Measurements from ENCODE around the gene FAM216A.
A peak's percentile ranks its signal among the peaks of the same experiment; 100 is the strongest.
"Not testable (repeated sequence)": the region's sequence is repeated elsewhere in the genome, so short reads cannot be mapped to it uniquely, and the experiment has no call there.

The FAM216A gene, protein sequence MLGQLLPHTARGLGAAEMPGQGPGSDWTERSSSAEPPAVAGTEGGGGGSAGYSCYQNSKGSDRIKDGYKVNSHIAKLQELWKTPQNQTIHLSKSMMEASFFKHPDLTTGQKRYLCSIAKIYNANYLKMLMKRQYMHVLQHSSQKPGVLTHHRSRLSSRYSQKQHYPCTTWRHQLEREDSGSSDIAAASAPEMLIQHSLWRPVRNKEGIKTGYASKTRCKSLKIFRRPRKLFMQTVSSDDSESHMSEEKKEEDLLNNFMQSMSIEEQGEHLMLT

GRCh38 chr12:110468214-110469048 is at the start of gene FAM216A, which contains the start of gene GPN3:
Gene FAM216A, plus strand, starts transcription at chr12:110468845. Its CDS starts 31 bp downstream, at chr12:110468876.
Gene GPN3, minus strand, starts transcription at chr12:110468257. Its CDS starts 54 bp downstream, at chr12:110468203.
- DNase-seq, result peak; percentile 99

DNA sequence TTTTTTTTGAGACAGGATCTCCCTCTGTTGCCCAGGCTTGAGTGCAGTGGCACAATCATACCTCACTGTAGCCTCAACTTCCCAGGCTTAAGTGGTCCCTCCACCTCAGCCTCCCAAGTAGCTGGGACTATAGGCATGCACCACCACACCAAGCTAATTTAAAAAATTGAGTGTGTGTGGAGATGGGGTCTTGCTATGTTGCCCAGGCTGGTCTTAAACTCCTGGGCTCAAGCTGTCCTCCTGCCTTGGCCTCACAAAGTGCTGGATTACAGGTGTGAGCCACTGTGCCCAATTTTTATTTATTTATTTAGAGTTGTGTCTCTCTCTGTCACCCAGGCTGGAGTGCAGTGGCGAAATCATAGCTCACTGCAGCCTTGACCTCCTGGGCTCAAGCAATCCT is 48.0 kb upstream of the FAM216A start:
- DNase-seq, result not testable (repeated sequence)

GRCh38 chr12:110421159-110421661 is 47.4 kb upstream of the FAM216A start:
- DNase-seq, result no peak

- DNase-seq, result no peak
These were observed 46.9 kb upstream of the FAM216A start for GRCh38 chr12:110421701-110422100.

GRCh38 chr12:110424237-110424636 is 44.4 kb upstream of the FAM216A start:
- DNase-seq, result no peak

DNA sequence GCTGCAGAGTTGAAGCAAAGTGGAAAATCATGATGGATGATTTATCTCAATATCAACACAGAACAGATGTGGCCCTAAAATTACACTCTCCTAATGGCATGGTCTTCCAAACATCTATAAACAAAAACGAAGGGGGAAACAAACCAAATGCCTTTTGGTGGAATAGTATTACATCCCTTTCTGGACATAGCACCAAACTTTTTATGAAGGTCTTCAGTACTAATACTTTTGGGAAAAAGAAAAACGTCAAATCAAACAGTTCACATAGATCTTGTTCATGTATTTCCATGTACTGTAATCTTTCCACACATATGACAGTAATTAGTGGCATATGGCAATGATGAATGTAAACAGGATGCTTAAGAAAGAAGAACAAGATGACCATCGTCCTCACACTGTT is 42.2 kb upstream of the FAM216A start:
- DNase-seq, result no peak

GRCh38 chr12:110429676-110430075 is 39.0 kb upstream of the FAM216A start:
- DNase-seq, result not testable (repeated sequence)

DNA sequence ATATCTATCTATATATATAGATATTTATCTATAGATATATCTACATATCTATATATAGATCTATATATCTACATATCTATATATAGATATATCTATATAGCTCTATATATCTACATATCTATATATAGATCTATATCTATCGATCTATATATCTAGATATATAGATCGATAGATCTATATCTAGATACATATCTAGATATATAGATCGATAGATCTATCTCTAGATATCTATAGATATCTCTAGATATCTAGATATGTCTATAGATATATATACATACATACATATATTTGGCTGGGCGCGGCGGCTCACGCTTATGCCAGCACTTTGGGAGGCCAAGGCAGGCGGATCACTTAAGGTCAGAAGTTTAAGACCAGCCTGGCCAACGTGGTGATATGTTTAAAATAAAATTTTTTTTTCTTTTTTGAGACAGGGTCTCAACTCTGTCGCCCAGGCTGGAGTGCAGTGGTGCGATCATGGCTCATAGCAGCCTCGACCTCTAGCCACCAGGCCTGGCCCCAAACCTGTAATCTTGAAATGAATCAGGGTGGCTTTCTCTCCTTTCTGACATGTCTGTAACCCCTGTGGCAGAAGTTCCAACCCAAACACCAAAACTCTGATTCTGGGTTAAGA is 36.6 kb upstream of the FAM216A start:
- no peak for DNase-seq

DNA sequence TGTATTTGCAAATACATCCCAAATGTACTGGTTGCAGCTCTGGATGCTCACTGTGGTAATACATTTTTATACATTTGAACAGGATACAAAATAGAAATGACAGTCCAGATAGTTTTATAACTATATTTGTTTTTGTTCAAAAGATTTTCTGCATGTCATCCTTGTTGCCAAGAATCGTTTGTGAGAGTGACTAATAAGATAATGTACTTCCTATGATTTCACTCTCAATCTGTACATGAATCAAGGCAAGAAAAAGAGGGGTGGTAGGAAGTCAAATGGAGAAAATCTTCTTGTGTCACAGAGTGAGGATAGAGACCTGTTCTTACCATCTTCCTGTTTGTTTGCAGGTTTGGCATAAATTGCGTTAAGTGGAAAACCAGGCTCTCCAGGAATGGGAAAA is 32.4 kb upstream of the FAM216A start:
- no peak for DNase-seq

GRCh38 chr12:110444455-110444854 is 24.2 kb upstream of the FAM216A start:
- DNase-seq, result no peak

- DNase-seq, result peak; percentile 89
These were observed 18.7 kb upstream of the FAM216A start, which contains the start of gene ARPC3 for GRCh38 chr12:110449799-110450497. Gene ARPC3, minus strand, starts transcription at chr12:110450337. Its CDS starts 77 bp downstream, at chr12:110450260.

DNA sequence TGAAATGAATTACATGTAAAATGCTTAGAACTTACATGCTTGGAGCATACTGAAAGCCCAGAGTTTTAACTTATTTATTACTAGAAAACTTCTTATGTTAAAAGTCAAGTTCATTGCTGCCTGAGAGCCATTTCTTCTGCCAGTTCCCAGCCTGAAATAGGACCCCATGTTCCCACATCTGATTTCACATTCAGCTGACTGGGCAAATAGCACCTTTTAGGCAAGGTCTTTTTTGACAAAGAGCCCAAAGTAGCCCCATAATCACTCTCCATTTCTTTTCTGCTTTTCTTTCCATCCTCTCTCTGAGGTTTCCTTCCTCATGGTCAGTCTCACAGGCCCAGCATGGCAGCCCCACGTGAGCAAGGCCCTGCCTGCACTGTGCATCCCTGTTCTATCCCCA is 17.4 kb upstream of the FAM216A start:
- DNase-seq, result no peak

- no peak for DNase-seq
These were observed 14.9 kb upstream of the FAM216A start for GRCh38 chr12:110453569-110454296.

- no peak for DNase-seq
These were observed 9.9 kb upstream of the FAM216A start for GRCh38 chr12:110458756-110459155.

- DNase-seq, result not testable (repeated sequence)
These were observed 7.5 kb upstream of the FAM216A start for GRCh38 chr12:110461189-110461588.

DNA sequence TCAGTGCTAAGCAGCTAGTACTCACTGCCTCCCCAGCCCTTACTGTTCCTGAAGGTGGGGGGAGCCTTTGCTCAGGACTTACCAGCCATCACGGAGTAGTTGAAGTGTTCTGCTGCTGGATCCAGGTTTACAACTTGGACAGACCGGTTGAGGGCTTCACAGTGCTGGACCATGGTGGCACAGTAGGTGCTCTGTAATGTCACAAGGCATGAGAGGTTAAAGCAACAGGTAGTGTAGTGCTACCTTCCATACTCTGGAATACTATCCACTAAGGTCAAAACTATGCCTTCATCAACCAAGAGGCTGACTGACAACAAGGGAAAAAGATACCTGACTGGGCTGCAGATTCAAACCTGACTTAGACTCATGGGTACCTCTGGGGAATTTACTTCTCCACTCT is 3.6 kb upstream of the FAM216A start:
- DNase-seq, result no peak

DNA sequence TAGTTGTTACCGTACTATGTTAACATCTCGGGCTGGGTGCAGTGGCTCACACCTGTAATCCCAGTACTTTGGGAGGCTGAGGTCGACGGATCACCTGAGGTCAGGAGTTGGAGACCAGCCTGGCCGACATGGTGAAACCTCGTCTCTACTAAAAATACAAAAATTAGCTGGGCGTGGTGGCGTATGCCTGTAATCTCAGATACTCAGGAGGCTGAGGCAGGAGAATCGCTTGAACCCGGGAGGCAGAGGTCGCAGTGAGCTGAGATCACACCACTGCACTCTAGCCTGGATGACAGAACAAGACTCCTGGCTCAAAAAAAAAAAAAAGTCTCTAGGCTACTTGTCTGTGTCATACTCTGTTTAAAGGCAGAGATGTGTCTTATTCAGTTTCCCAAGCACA is 2.9 kb upstream of the FAM216A start:
- DNase-seq, result not testable (repeated sequence)

- no peak for DNase-seq
These were observed 1.9 kb upstream of the FAM216A start for GRCh38 chr12:110466791-110467190.

DNA sequence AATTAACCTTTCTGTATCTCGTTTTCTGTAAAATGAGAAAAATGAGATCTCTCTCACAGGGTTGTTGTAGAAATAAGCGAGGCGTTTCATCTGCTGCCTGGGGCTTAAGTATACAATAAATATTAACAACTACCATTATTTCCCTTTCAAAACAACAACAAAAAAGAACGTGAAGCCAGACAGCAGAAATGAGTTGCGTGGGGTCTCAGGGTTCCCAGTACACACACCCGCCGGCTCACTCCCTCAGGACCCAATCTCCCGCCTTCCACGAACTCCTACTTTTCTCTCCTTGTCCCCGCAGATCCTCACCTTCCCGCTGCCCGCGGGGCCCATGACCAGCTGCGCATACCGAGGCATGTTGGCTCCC is 815 bp upstream of the FAM216A start:
- no peak for DNase-seq

GRCh38 chr12:110475426-110475825 is 6.8 kb downstream of the FAM216A start:
- DNase-seq, result no peak

- DNase-seq, result no peak
These were observed 30.5 kb downstream of the FAM216A start for GRCh38 chr12:110498984-110499706.
